HG02588 (cell line): ENCODE measurements around the gene ALDH1L2.
"Not testable (repeated sequence)": the region's sequence is repeated elsewhere in the genome, so short reads cannot be mapped to it uniquely, and the experiment has no call there.

Experiments used
- ATAC-seq: cut with Tn5 transposase; IDR thresholded peaks from one replicate; pipeline ENCODE4 v1.9.1; 2021; ENCODE audit warnings: mild to moderate bottlenecking, moderate library complexity; ENCODE audit not compliant: unreplicated experiment

Gene ALDH1L2

GRCh38 chr12:105084251-105085250 lies at the start of gene ALDH1L2:
TSS of gene ALDH1L2 (minus strand) at chr12:105084458. CDS start at chr12:105084436, 22 bp downstream.
- peak; percentile 89 for ATAC-seq

- no peak for ATAC-seq
Measured at GRCh38 chr12:105120551-105120950, 36.3 kb upstream of the ALDH1L2 start.

- ATAC-seq, result no peak
Measured at GRCh38 chr12:105116969-105117368, 32.7 kb upstream of the ALDH1L2 start.

GRCh38 chr12:105113094-105113493 lies 28.8 kb upstream of the ALDH1L2 start:
- no peak for ATAC-seq

- no peak for ATAC-seq
Measured at GRCh38 chr12:105110851-105111250, 26.6 kb upstream of the ALDH1L2 start.

GRCh38 chr12:105109465-105110212 lies 25.4 kb upstream of the ALDH1L2 start:
- peak; percentile 22 for ATAC-seq

GRCh38 chr12:105107494-105108371 lies 23.5 kb upstream of the ALDH1L2 start, which contains the start of gene WASHC4:
TSS of gene WASHC4 (plus strand) at chr12:105107731. CDS start at chr12:105107801, 70 bp downstream.
- peak; percentile 88 for ATAC-seq

- peak; percentile 11 for ATAC-seq
Measured at GRCh38 chr12:105107171-105107493, 22.9 kb upstream of the ALDH1L2 start.

GRCh38 chr12:105106621-105107020 lies 22.4 kb upstream of the ALDH1L2 start:
- ATAC-seq, result no peak

GRCh38 chr12:105104762-105105161 lies 20.5 kb upstream of the ALDH1L2 start:
- ATAC-seq, result no peak

GRCh38 chr12:105102673-105103072 lies 18.4 kb upstream of the ALDH1L2 start:
- no peak for ATAC-seq

- no peak for ATAC-seq
Measured at GRCh38 chr12:105100998-105101397, 16.7 kb upstream of the ALDH1L2 start.

GRCh38 chr12:105100207-105100985 lies 16.1 kb upstream of the ALDH1L2 start:
- ATAC-seq, result no peak

- no peak for ATAC-seq
Measured at GRCh38 chr12:105099356-105099755, 15.1 kb upstream of the ALDH1L2 start.

GRCh38 chr12:105095338-105095737 lies 11.1 kb upstream of the ALDH1L2 start:
- not testable (repeated sequence) for ATAC-seq

GRCh38 chr12:105092336-105092735 lies 8.1 kb upstream of the ALDH1L2 start:
- no peak for ATAC-seq

- ATAC-seq, result no peak
Measured at GRCh38 chr12:105091476-105092206, 7.4 kb upstream of the ALDH1L2 start.

- no peak for ATAC-seq
Measured at GRCh38 chr12:105090361-105090760, 6.1 kb upstream of the ALDH1L2 start.

- ATAC-seq, result no peak
Measured at GRCh38 chr12:105089817-105090216, 5.6 kb upstream of the ALDH1L2 start.
